H9 (cell line): ENCODE measurements around the gene DIAPH3. TPM values are rescaled to one million over a fixed set of nuclear protein-coding genes. Genes with fewer than 3 reads are reported as not detected.

Experiments
- DNase-seq: peaks from one replicate; pipeline ENCODE4 v3.0.0-alpha.2; 2017
- H2AFZ ChIP-seq: one replicate; pipeline ENCODE4 v1.6.1; 2013; ENCODE audit warnings: mild to moderate bottlenecking, low read length, control low read depth, moderate library complexity
- H2AK5ac ChIP-seq: 2 replicates; pipeline ENCODE4 v1.6.1; 2013; ENCODE audit warnings: low read length, control low read depth, mixed read lengths; ENCODE audit not compliant: insufficient read length
- H2BK120ac ChIP-seq: one replicate; pipeline ENCODE4 v1.6.1; 2013; ENCODE audit warnings: low read depth, mild to moderate bottlenecking, low read length, control low read depth, inconsistent platforms; ENCODE audit not compliant: poor library complexity, severe bottlenecking
- H2BK12ac ChIP-seq: 2 replicates; pipeline ENCODE4 v1.6.1; 2013; ENCODE audit warnings: low read length, control low read depth, mixed read lengths, low read depth; ENCODE audit not compliant: insufficient read length
- H2BK15ac ChIP-seq: 2 replicates; pipeline ENCODE4 v1.6.1; 2013; ENCODE audit warnings: low read depth, low read length, control low read depth
- H2BK20ac ChIP-seq: one replicate; pipeline ENCODE4 v1.6.1; 2013; ENCODE audit warnings: low read depth, mild to moderate bottlenecking, low read length, control low read depth, inconsistent platforms; ENCODE audit not compliant: poor library complexity, severe bottlenecking
- H2BK5ac ChIP-seq: 2 replicates; pipeline ENCODE4 v1.6.1; 2013; ENCODE audit warnings: low read length, control low read depth, mixed read lengths; ENCODE audit not compliant: insufficient read length
- H3K14ac ChIP-seq: 2 replicates; pipeline ENCODE4 v1.6.1; 2013; ENCODE audit warnings: low read length, control low read depth; ENCODE audit not compliant: insufficient read depth
- H3K18ac ChIP-seq: 2 replicates; pipeline ENCODE4 v1.6.1; 2013; ENCODE audit warnings: low read depth, mild to moderate bottlenecking, mixed read lengths, low read length, control low read depth; ENCODE audit not compliant: insufficient read length
- H3K23ac ChIP-seq: 2 replicates; pipeline ENCODE4 v1.6.1; 2013; ENCODE audit warnings: low read length, control low read depth, mixed read lengths, low read depth; ENCODE audit not compliant: insufficient read length
- H3K23me2 ChIP-seq: 2 replicates; pipeline ENCODE4 v1.6.1; 2013; ENCODE audit warnings: low read depth, mild to moderate bottlenecking, mixed read lengths, low read length, control low read depth; ENCODE audit not compliant: insufficient read length, poor library complexity, severe bottlenecking
- H3K27ac ChIP-seq: 2 replicates; pipeline ENCODE4 v1.5.1; 2013; ENCODE audit warnings: low read length, control low read depth, mixed read lengths, low read depth; ENCODE audit not compliant: insufficient read length
- H3K27me3 ChIP-seq: 2 replicates; pipeline ENCODE4 v1.6.1; 2013; ENCODE audit warnings: low read length, control low read depth, inconsistent platforms; ENCODE audit not compliant: insufficient read depth
- H3K4ac ChIP-seq: 2 replicates; pipeline ENCODE4 v1.6.1; 2013; ENCODE audit warnings: low read depth, mild to moderate bottlenecking, control low read depth, inconsistent platforms, low read length, moderate library complexity
- H3K4me1 ChIP-seq: 2 replicates; pipeline ENCODE4 v1.6.1; 2013; ENCODE audit warnings: low read length, control low read depth, inconsistent platforms; ENCODE audit not compliant: insufficient read depth
- H3K4me2 ChIP-seq: 2 replicates; pipeline ENCODE4 v1.6.1; 2013; ENCODE audit warnings: low read length, control low read depth, mixed read lengths; ENCODE audit not compliant: insufficient read length, insufficient read depth
- H3K56ac ChIP-seq: 2 replicates; pipeline ENCODE4 v1.6.1; 2013; ENCODE audit warnings: low read depth, mild to moderate bottlenecking, mixed read lengths, low read length, control low read depth; ENCODE audit not compliant: insufficient read length
- H3K79me1 ChIP-seq: 2 replicates; pipeline ENCODE4 v1.6.1; 2013; ENCODE audit warnings: low read depth, mild to moderate bottlenecking, moderate library complexity, low read length, control low read depth, inconsistent platforms; ENCODE audit not compliant: insufficient read depth, poor library complexity, severe bottlenecking
- H3K79me2 ChIP-seq: 2 replicates; pipeline ENCODE4 v1.6.1; 2013; ENCODE audit warnings: low read length, control low read depth, inconsistent platforms; ENCODE audit not compliant: insufficient read depth
- H3K9ac ChIP-seq: 2 replicates; pipeline ENCODE4 v1.6.1; 2013; ENCODE audit warnings: low read length, control low read depth, mixed read lengths; ENCODE audit not compliant: insufficient read length; ENCODE audit errors: extremely low read depth
- H3K9me3 ChIP-seq: one replicate; pipeline ENCODE4 v1.6.1; 2013; ENCODE audit warnings: low read depth, low read length, inconsistent platforms; ENCODE audit not compliant: control insufficient read depth
- H3T11ph ChIP-seq: one replicate; pipeline ENCODE4 v1.6.1; 2013; ENCODE audit warnings: mild to moderate bottlenecking, low read length, control low read depth, inconsistent platforms
- H4K20me1 ChIP-seq: one replicate; pipeline ENCODE4 v1.6.1; 2013; ENCODE audit not compliant: control insufficient read depth, insufficient read length, insufficient read depth
- H4K5ac ChIP-seq: 2 replicates; pipeline ENCODE4 v1.6.1; 2013; ENCODE audit warnings: low read depth, mild to moderate bottlenecking, mixed read lengths, low read length, control low read depth; ENCODE audit not compliant: insufficient read length
- H4K8ac ChIP-seq: replicated peaks from 2 replicates; pipeline ENCODE4 v1.6.1; 2013; ENCODE audit warnings: low read length, control low read depth, mixed read lengths, low read depth; ENCODE audit not compliant: insufficient read length
- H4K91ac ChIP-seq: 2 replicates; pipeline ENCODE4 v1.6.1; 2013; ENCODE audit warnings: low read depth, mild to moderate bottlenecking, moderate library complexity, mixed read lengths, low read length, control low read depth; ENCODE audit not compliant: insufficient read length
- H3K27ac Mint-ChIP-seq, 3 experiments: 2 replicates in 2 of 3; 3 replicates in 1 of 3; pipeline ENCODE4 v1.8.0; 2020 to 2021; ENCODE audit warnings: mixed read lengths in 3 of 3, mild to moderate bottlenecking in 1 of 3, moderate library complexity in 1 of 3
- H3K27me3 Mint-ChIP-seq: 2 replicates; pipeline ENCODE4 v1.8.0; 2021; ENCODE audit warnings: low read depth, mild to moderate bottlenecking, moderate library complexity, mixed read lengths
- H3K36me3 Mint-ChIP-seq, 3 experiments: 2 replicates in 2 of 3; 3 replicates in 1 of 3; pipeline ENCODE4 v1.8.0; 2020 to 2021; ENCODE audit warnings: low read depth in 3 of 3, mixed read lengths in 3 of 3; ENCODE audit not compliant: insufficient read depth in 1 of 3
- H3K4me1 Mint-ChIP-seq, 2 experiments: 2 replicates each; pipeline ENCODE4 v1.8.0; 2020; ENCODE audit warnings: mixed read lengths in 2 of 2
- H3K4me3 Mint-ChIP-seq, 2 experiments: 2 replicates in 1 of 2; 3 replicates in 1 of 2; pipeline ENCODE4 v1.8.0; 2020 to 2021; ENCODE audit warnings: mild to moderate bottlenecking in 2 of 2, mixed read lengths in 2 of 2, moderate library complexity in 1 of 2
- H3K9me3 Mint-ChIP-seq, 2 experiments: 2 replicates in 1 of 2; 3 replicates in 1 of 2; pipeline ENCODE4 v1.8.0; 2020; ENCODE audit warnings: mild to moderate bottlenecking in 2 of 2, mixed read lengths in 2 of 2, moderate library complexity in 1 of 2
- WGBS: extraction: QIAGEN DNeasy Blood & Tissue Kit; methylation state at CpG from one replicate; pipeline ENCODE4 v1.1.7; 2013; ENCODE audit warnings: missing lambda C conversion rate, low lambda C conversion rate, mixed read lengths; ENCODE audit not compliant: insufficient read length; ENCODE audit errors: extremely low coverage; 5-methylcytosine and 5-hydroxymethylcytosine counted together
- total RNA-seq: library from RNA; stranded (reverse); gene quantifications from 2 replicates; pipeline ENCODE4 v1.2.1, GENCODE V29; 2021
- TF ChIP-seq, protein P1 (sequence below): fragments of 200-600 bp; sonication (generic); conservative IDR thresholded peaks from 3 replicates; pipeline ENCODE4 v1.8.0; 2021; ENCODE audit warnings: antibody characterized with exemption, mild to moderate bottlenecking

DIAPH3 gene
- total RNA-seq, 1 experiment from 2014 or later = 23.1 TPM

DNA sequence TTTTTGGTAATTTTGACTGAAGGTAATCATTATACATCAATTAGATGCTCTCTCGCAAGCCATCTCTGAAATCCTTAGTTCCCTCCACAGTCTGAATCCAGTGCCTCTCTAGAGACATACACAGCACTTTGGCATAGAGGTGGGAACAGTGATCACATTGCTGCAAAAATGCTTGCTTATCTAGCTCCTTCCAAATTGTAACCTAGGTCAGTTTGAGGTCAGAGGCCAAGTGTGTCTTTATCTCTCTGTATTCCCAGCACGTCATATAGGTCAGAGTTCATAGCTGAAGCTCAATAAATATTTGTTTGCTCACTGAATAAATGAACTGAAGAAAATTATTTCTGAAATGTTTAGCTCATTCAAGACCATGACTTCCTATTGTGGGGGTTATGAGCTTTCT is 462.5 kb downstream of the DIAPH3 start:
- no peaks in the 10 kb centered on the region for H3K27me3 ChIP-seq
- no peak overlapping the region for H3K56ac ChIP-seq
- H4K91ac ChIP-seq = no peak overlapping the region
- H3K79me1 ChIP-seq = no peaks in the 10 kb centered on the region
- Mint-ChIP-seq H3K4me1 (peaks cover 2 to 5% of the 10 kb centered on the region in 2 experiments; a peak in 3 of 4 replicates), H3K27me3 (no peaks in the 10 kb centered on the region), H3K9me3 (no peaks in the 10 kb centered on the region), H3K27ac (no peak overlapping the region; a peak in 1 of 7 replicates), H3K36me3 (no peaks in the 10 kb centered on the region), H3K4me3 (no peak overlapping the region)
- H3K4me2 ChIP-seq = no peak overlapping the region
- H3K79me2 ChIP-seq = no peaks in the 10 kb centered on the region
- TF ChIP-seq, protein P1, sequence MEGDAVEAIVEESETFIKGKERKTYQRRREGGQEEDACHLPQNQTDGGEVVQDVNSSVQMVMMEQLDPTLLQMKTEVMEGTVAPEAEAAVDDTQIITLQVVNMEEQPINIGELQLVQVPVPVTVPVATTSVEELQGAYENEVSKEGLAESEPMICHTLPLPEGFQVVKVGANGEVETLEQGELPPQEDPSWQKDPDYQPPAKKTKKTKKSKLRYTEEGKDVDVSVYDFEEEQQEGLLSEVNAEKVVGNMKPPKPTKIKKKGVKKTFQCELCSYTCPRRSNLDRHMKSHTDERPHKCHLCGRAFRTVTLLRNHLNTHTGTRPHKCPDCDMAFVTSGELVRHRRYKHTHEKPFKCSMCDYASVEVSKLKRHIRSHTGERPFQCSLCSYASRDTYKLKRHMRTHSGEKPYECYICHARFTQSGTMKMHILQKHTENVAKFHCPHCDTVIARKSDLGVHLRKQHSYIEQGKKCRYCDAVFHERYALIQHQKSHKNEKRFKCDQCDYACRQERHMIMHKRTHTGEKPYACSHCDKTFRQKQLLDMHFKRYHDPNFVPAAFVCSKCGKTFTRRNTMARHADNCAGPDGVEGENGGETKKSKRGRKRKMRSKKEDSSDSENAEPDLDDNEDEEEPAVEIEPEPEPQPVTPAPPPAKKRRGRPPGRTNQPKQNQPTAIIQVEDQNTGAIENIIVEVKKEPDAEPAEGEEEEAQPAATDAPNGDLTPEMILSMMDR = no peak
- H3K4me1 ChIP-seq = no peaks in the 10 kb centered on the region
- no CpG with 5 or more reads among the region's 2 CpGs for WGBS
- no peak overlapping the region for H3K27ac ChIP-seq
- H3K9me3 ChIP-seq = no peaks in the 10 kb centered on the region
- H3K18ac ChIP-seq = no peak overlapping the region
- H3K23ac ChIP-seq = no peak overlapping the region
- DNase-seq = no peak
- no peak overlapping the region for H2BK120ac ChIP-seq
- H2BK20ac ChIP-seq = no peak overlapping the region
- H4K20me1 ChIP-seq = no peaks in the 10 kb centered on the region
- no peak overlapping the region for H3T11ph ChIP-seq
- H2AK5ac ChIP-seq = no peak overlapping the region
- no peak overlapping the region for H2BK12ac ChIP-seq
- H2BK5ac ChIP-seq = no peak overlapping the region
- H4K5ac ChIP-seq = no peak overlapping the region
- no peak overlapping the region for H3K14ac ChIP-seq
- H3K4ac ChIP-seq = no peak overlapping the region
- H4K8ac ChIP-seq = no peak overlapping the region
- H2AFZ ChIP-seq = no peak overlapping the region
- no peaks in the 10 kb centered on the region for H3K23me2 ChIP-seq
- no peak overlapping the region for H3K9ac ChIP-seq
- no peak overlapping the region for H2BK15ac ChIP-seq
